CD4-positive, alpha-beta memory T cell (primary cell): Measurements from ENCODE around the gene ORM1. TPM values are rescaled to one million over a fixed set of nuclear protein-coding genes. Genes with fewer than 3 reads are reported as not detected.

Source experiments
- CTCF ChIA-PET: fragments of 350-600 bp; sonication (Branson Sonifier 250); formaldehyde crosslinking; loops from one replicate; lab custom pipeline; 2021; ENCODE audit warnings: inconsistent platforms; ENCODE audit not compliant: partially characterized antibody; lab: Charles Lee
- POLR2A ChIA-PET: fragments of 350-600 bp; sonication (Branson Sonifier 250); formaldehyde crosslinking; loops from one replicate; lab custom pipeline; 2021; ENCODE audit not compliant: partially characterized antibody; lab: Charles Lee
- DNase-seq, 5 donors: peaks; one replicate each; pipeline versions ENCODE4 v3.0.0 to v3.0.0-alpha.2; 2020 to 2022; ENCODE audit warnings: mixed read lengths in 1 of 5
- H3K27ac ChIP-seq: one replicate; pipeline ENCODE4 v1.7.0; 2013; ENCODE audit warnings: low read depth, low read length
- H3K27me3 ChIP-seq: 2 replicates; pipeline ENCODE4 v1.7.0; 2013; ENCODE audit warnings: mild to moderate bottlenecking, low read length, moderate library complexity; ENCODE audit not compliant: insufficient read depth
- H3K36me3 ChIP-seq: 2 replicates; pipeline ENCODE4 v1.7.0; 2013; ENCODE audit warnings: mild to moderate bottlenecking, low read length, moderate library complexity; ENCODE audit not compliant: insufficient read depth
- H3K4me1 ChIP-seq: 2 replicates; pipeline ENCODE4 v1.7.0; 2013; ENCODE audit warnings: mild to moderate bottlenecking, low read length, moderate library complexity; ENCODE audit not compliant: insufficient read depth
- H3K4me3 ChIP-seq, 2 donors: one replicate each; pipeline ENCODE4 v1.7.0; 2013; ENCODE audit warnings: low read length in 2 of 2, mild to moderate bottlenecking in 1 of 2
- H3K9me3 ChIP-seq, 2 donors: one replicate each; pipeline ENCODE4 v1.7.0; 2013; ENCODE audit warnings: low read length in 2 of 2, control low read depth in 1 of 2; ENCODE audit not compliant: control insufficient read depth in 1 of 2
- H3K27ac Mint-ChIP-seq, 7 donors: one replicate each; pipeline ENCODE4 v1.8.0; 2020 to 2021; ENCODE audit warnings: mixed read lengths in 7 of 7, mild to moderate bottlenecking in 6 of 7, inconsistent platforms in 3 of 7, moderate library complexity in 3 of 7
- H3K27me3 Mint-ChIP-seq, 2 donors: one replicate each; pipeline ENCODE4 v1.8.0; 2020 to 2021; ENCODE audit warnings: mixed read lengths in 2 of 2
- H3K36me3 Mint-ChIP-seq, 2 donors: one replicate each; pipeline ENCODE4 v1.8.0; 2020 to 2021; ENCODE audit warnings: mixed read lengths in 2 of 2, inconsistent platforms in 1 of 2, mild to moderate bottlenecking in 1 of 2
- H3K4me1 Mint-ChIP-seq, 4 donors: one replicate each; pipeline ENCODE4 v1.8.0; 2020 to 2021; ENCODE audit warnings: mixed read lengths in 4 of 4, mild to moderate bottlenecking in 1 of 4
- H3K4me3 Mint-ChIP-seq, 8 donors: one replicate each; pipeline ENCODE4 v1.8.0; 2020 to 2021; ENCODE audit warnings: mixed read lengths in 8 of 8, mild to moderate bottlenecking in 7 of 8, moderate library complexity in 6 of 8, inconsistent platforms in 3 of 8
- H3K9me3 Mint-ChIP-seq, 8 donors: one replicate each; pipeline ENCODE4 v1.8.0; 2020 to 2021; ENCODE audit warnings: mixed read lengths in 8 of 8, mild to moderate bottlenecking in 5 of 8, inconsistent platforms in 3 of 8, moderate library complexity in 1 of 8
- intact Hi-C: fragments of 100-400 bp; cut with micrococcal nuclease; formaldehyde crosslinking; loops from one replicate; pipeline ENCODE4 v1.15.1; 2023
- polyA plus RNA-seq, 2 donors: library from polyadenylated mRNA; unstranded; fragments of 300-500 nt; fragmentation: Illumina TruSeq; gene quantifications; one replicate each; pipeline ENCODE4 v1.2.3, GENCODE V29; 2021
- total RNA-seq, 2 experiments: library from RNA; stranded (reverse); gene quantifications; one replicate each; pipeline ENCODE4 v1.2.3, GENCODE V29; 2021

ORM1 gene
- total and polyA plus RNA-seq, 4 experiments from 2014 or later: not detected

- CTCF ChIA-PET: no interaction called here
- Mint-ChIP-seq H3K36me3 (peaks cover 40 to 46% of the 10 kb centered on the region in 2 donors), H3K27me3 (no peaks in the 10 kb centered on the region), H3K9me3 (peaks cover 0 to 6% (median 0%) of the 10 kb centered on the region in 8 donors), H3K4me1 (peaks cover 10 to 35% (median 17%) of the 10 kb centered on the region in 4 donors), H3K27ac (peak overlapping the region in 1 of 7 donors; percentile 5), H3K4me3 (no peak overlapping the region)
- no peak overlapping the region for H3K4me3 ChIP-seq
- intact Hi-C loops: loop anchor here (10.0 kb wide), 1 partner anchor 170 kb away; the partner anchor contains the start of gene WHRN
- H3K27me3 ChIP-seq: no peaks in the 10 kb centered on the region
- no peaks in the 10 kb centered on the region for H3K4me1 ChIP-seq
- DNase-seq: no peak
- POLR2A ChIA-PET: interaction anchor here (0.6 kb wide), 1 partner anchor 70 kb away, joined by 3 read pairs; no protein-coding TSS in a partner anchor
- H3K9me3 ChIP-seq: no peaks in the 10 kb centered on the region
- no peak overlapping the region for H3K27ac ChIP-seq
- H3K36me3 ChIP-seq: peaks cover 36% of the 10 kb centered on the region
Measured at GRCh38 chr9:114334490-114334889, 11.6 kb downstream of the ORM1 start.

GRCh38 chr9:114335745-114336144 lies 12.8 kb downstream of the ORM1 start:
- ChIA-PET CTCF (interaction anchor here (0.9 to 6.9 kb wide), 3 partner anchors 11 to 318 kb away, joined by 3 to 55 read pairs (median 4); no protein-coding TSS in a partner anchor), POLR2A (interaction anchor here (0.9 to 2.0 kb wide), 4 partner anchors 32 to 52 kb away, joined by 3 to 14 read pairs (median 9); partner anchors contain the start of gene AKNA)
- DNase-seq: no peak
- H3K27ac ChIP-seq: no peak overlapping the region
- H3K27me3 Mint-ChIP-seq: no peaks in the 10 kb centered on the region
- intact Hi-C loops: loop anchor here (10.0 kb wide), 1 partner anchor 169 kb away; the partner anchor contains the start of gene WHRN
- peak overlapping the region in 2 of 7 donors; percentile 7 to 21 for H3K27ac Mint-ChIP-seq
- H3K36me3 ChIP-seq: peaks cover 48% of the 10 kb centered on the region
- H3K27me3 ChIP-seq: no peaks in the 10 kb centered on the region
- no peak overlapping the region for H3K4me3 ChIP-seq
- H3K4me1 Mint-ChIP-seq: peaks cover 12 to 34% (median 15%) of the 10 kb centered on the region in 4 donors
- H3K9me3 Mint-ChIP-seq: peaks cover 0 to 3% (median 0%) of the 10 kb centered on the region in 8 donors
- H3K9me3 ChIP-seq: no peaks in the 10 kb centered on the region
- H3K36me3 Mint-ChIP-seq: peaks cover 50 to 57% of the 10 kb centered on the region in 2 donors
- no peaks in the 10 kb centered on the region for H3K4me1 ChIP-seq
- no peak overlapping the region for H3K4me3 Mint-ChIP-seq

GRCh38 chr9:114336157-114336556 lies 13.3 kb downstream of the ORM1 start:
- Histone ChIP-seq H3K4me3 (no peak overlapping the region), H3K9me3 (no peaks in the 10 kb centered on the region), H3K27ac (no peak overlapping the region), H3K36me3 (peaks cover 52% of the 10 kb centered on the region), H3K27me3 (no peaks in the 10 kb centered on the region), H3K4me1 (no peaks in the 10 kb centered on the region)
- intact Hi-C loops: loop anchor here (10.0 kb wide), 1 partner anchor 169 kb away; the partner anchor contains the start of gene WHRN
- H3K27ac Mint-ChIP-seq: peak overlapping the region in 1 of 7 donors; percentile 21
- ChIA-PET POLR2A (interaction anchor here (0.9 to 2.0 kb wide), 4 partner anchors 31 to 52 kb away, joined by 3 to 14 read pairs (median 9); partner anchors contain the start of gene AKNA), CTCF (interaction anchor here (0.9 to 6.9 kb wide), 5 partner anchors 11 to 317 kb away, joined by 3 to 55 read pairs (median 4); no protein-coding TSS in a partner anchor)
- no peaks in the 10 kb centered on the region for H3K27me3 Mint-ChIP-seq
- H3K4me1 Mint-ChIP-seq: peaks cover 10 to 30% (median 13%) of the 10 kb centered on the region in 4 donors
- H3K36me3 Mint-ChIP-seq: peaks cover 54 to 61% of the 10 kb centered on the region in 2 donors
- H3K9me3 Mint-ChIP-seq: peaks cover 0 to 2% (median 0%) of the 10 kb centered on the region in 8 donors
- no peak overlapping the region for H3K4me3 Mint-ChIP-seq
- DNase-seq: no peak

- peaks cover 61 to 68% of the 10 kb centered on the region in 2 donors for H3K36me3 Mint-ChIP-seq
Measured at GRCh38 chr9:114336699-114337395, 13.9 kb downstream of the ORM1 start.

GRCh38 chr9:114338187-114338586 lies 15.3 kb downstream of the ORM1 start:
- Histone ChIP-seq H3K36me3 (peaks cover 71% of the 10 kb centered on the region), H3K9me3 (no peaks in the 10 kb centered on the region), H3K4me3 (no peak overlapping the region), H3K4me1 (no peaks in the 10 kb centered on the region), H3K27ac (no peak overlapping the region), H3K27me3 (no peaks in the 10 kb centered on the region)
- Mint-ChIP-seq H3K4me3 (no peak overlapping the region), H3K4me1 (peaks cover 6 to 23% (median 10%) of the 10 kb centered on the region in 4 donors), H3K9me3 (peaks cover 0 to 2% (median 0%) of the 10 kb centered on the region in 8 donors), H3K36me3 (peaks cover 68 to 78% of the 10 kb centered on the region in 2 donors), H3K27ac (peak overlapping the region in 2 of 7 donors; percentile 29 to 50), H3K27me3 (no peaks in the 10 kb centered on the region)
- ChIA-PET CTCF (interaction anchor here (0.9 to 6.9 kb wide), 17 partner anchors 9 to 315 kb away, joined by 3 to 55 read pairs (median 5); partner anchors contain the start of gene AKNA), POLR2A (interaction anchor here (1.3 to 37.6 kb wide), 3 partner anchors 27 to 55 kb away, joined by 3 to 1614 read pairs (median 4); partner anchors contain the start of gene AKNA)
- no peak for DNase-seq
- intact Hi-C loops: loop anchor here (10.0 kb wide), 1 partner anchor 167 kb away; the partner anchor contains the start of gene WHRN

More at GRCh38 chr9:114336699-114337395, 13.9 kb downstream of the ORM1 start:
- Histone ChIP-seq H3K27me3 (no peaks in the 10 kb centered on the region), H3K9me3 (no peaks in the 10 kb centered on the region), H3K36me3 (peaks cover 59% of the 10 kb centered on the region), H3K4me3 (no peak overlapping the region), H3K27ac (no peak overlapping the region), H3K4me1 (no peaks in the 10 kb centered on the region)
- no peak for DNase-seq
- Mint-ChIP-seq H3K9me3 (peaks cover 0 to 2% (median 0%) of the 10 kb centered on the region in 8 donors), H3K27ac (peak overlapping the region in 2 of 7 donors; percentile 21 to 29), H3K27me3 (no peaks in the 10 kb centered on the region), H3K4me3 (no peak overlapping the region), H3K4me1 (peaks cover 10 to 28% (median 13%) of the 10 kb centered on the region in 4 donors)
- intact Hi-C loops: loop anchor here (10.0 kb wide), 1 partner anchor 168 kb away; the partner anchor contains the start of gene WHRN
- CTCF ChIA-PET: interaction anchor here (0.7 to 6.9 kb wide), 7 partner anchors 10 to 316 kb away, joined by 3 to 55 read pairs (median 4); no protein-coding TSS in a partner anchor
- POLR2A ChIA-PET: interaction anchor here (0.9 to 2.0 kb wide), 5 partner anchors 31 to 67 kb away, joined by 3 to 14 read pairs (median 7); partner anchors contain the start of gene AKNA

- Histone ChIP-seq H3K4me1 (no peaks in the 10 kb centered on the region), H3K9me3 (no peaks in the 10 kb centered on the region), H3K27me3 (no peaks in the 10 kb centered on the region), H3K36me3 (peaks cover 82% of the 10 kb centered on the region), H3K27ac (no peak overlapping the region), H3K4me3 (no peak overlapping the region)
- peak overlapping the region in 6 of 7 donors; percentile 36 to 73 (median 64) for H3K27ac Mint-ChIP-seq
- peak in 4 of 5 donors; percentile 36 to 49 (median 42) for DNase-seq
- no peak overlapping the region for H3K4me3 Mint-ChIP-seq
- peaks cover 80 to 90% of the 10 kb centered on the region in 2 donors for H3K36me3 Mint-ChIP-seq
- intact Hi-C loops: loop anchor here (1.0 to 10.0 kb wide), 4 partner anchors 49 to 314 kb away; partner anchors contain the start of gene WHRN
- H3K9me3 Mint-ChIP-seq: no peaks in the 10 kb centered on the region
- no peaks in the 10 kb centered on the region for H3K27me3 Mint-ChIP-seq
- POLR2A ChIA-PET: interaction anchor here (1.0 to 37.6 kb wide), 6 partner anchors 17 to 253 kb away, joined by 3 to 1614 read pairs (median 4); partner anchors contain the start of gene AKNA
- CTCF ChIA-PET: interaction anchor here (0.8 to 6.9 kb wide), 23 partner anchors 8 to 314 kb away, joined by 3 to 55 read pairs (median 4); partner anchors contain the start of gene AKNA
- H3K4me1 Mint-ChIP-seq: peaks cover 8 to 30% (median 14%) of the 10 kb centered on the region in 4 donors
Measured at GRCh38 chr9:114339130-114339908, 16.4 kb downstream of the ORM1 start.
